K562 (cell line): Measurements from ENCODE around the gene POPDC3.

Experiments used
- BCL6 ChIP-seq: fragments of 250-450 bp; sonication (Bioruptor Pico); IDR thresholded peaks from 2 replicates; pipeline ENCODE4 v1.4.0; 2020
- FOSL1 ChIP-seq: fragments of 200-800 bp; sonication (Bioruptor generic); conservative IDR thresholded peaks from 2 replicates; pipeline ENCODE4 v1.6.1; 2016; ENCODE audit warnings: missing genetic modification characterization, missing compliant biosample characterization
- FOXK2 ChIP-seq, 2 experiments: fragments of 450-650 bp; IDR thresholded peaks in 1 of 2; conservative IDR thresholded peaks in 1 of 2; 2 replicates each; pipeline ENCODE4 v1.6.1; 2016; ENCODE audit warnings: low read depth in 2 of 2, mild to moderate bottlenecking in 1 of 2
- POLR2A ChIP-seq: fragments of 450-650 bp; conservative IDR thresholded peaks from 2 replicates; pipeline ENCODE4 v1.6.1; 2016
- ZNF274 ChIP-seq: IDR thresholded peaks from 2 replicates; pipeline ENCODE4 v1.6.1; 2011; ENCODE audit warnings: low read depth, mild to moderate bottlenecking, low read length, moderate library complexity, borderline replicate concordance
- ZNF311 ChIP-seq: fragments of 250-450 bp; sonication (Bioruptor Pico); IDR thresholded peaks from 2 replicates; pipeline ENCODE4 v1.4.0; 2020; ENCODE audit warnings: mild to moderate bottlenecking, moderate library complexity
- TF ChIP-seq, protein P1 (sequence below): sonication (generic); formaldehyde crosslinking; IDR thresholded peaks from 2 replicates; pipeline ENCODE4 v1.8.1; 2023; ENCODE audit warnings: mild to moderate bottlenecking, missing genetic modification reagents
- TF ChIP-seq, protein P2 (sequence below), 3 experiments: IDR thresholded peaks in 2 of 3; conservative IDR thresholded peaks in 1 of 3; 2 replicates each; pipeline ENCODE4 v1.5.1; 2011 to 2012; ENCODE audit warnings: low read length in 3 of 3, mild to moderate bottlenecking in 3 of 3, control low read depth in 2 of 3, improper control_type of control experiment in 1 of 3, inconsistent platforms in 1 of 3, low read depth in 1 of 3, mixed read lengths in 1 of 3, moderate library complexity in 1 of 3; ENCODE audit not compliant: insufficient read depth in 2 of 3
- TF ChIP-seq, protein P3 (sequence below): sonication (generic); formaldehyde crosslinking; IDR thresholded peaks from 2 replicates; pipeline ENCODE4 v1.8.1; 2023; ENCODE audit warnings: mild to moderate bottlenecking, missing genetic modification reagents, moderate library complexity
- TF ChIP-seq, protein P4 (sequence below): sonication (generic); formaldehyde crosslinking; IDR thresholded peaks from 2 replicates; pipeline ENCODE4 v1.5.0; 2020; ENCODE audit warnings: missing genetic modification reagents
- TF ChIP-seq, protein P5 (sequence below): fragments of 250-450 bp; sonication (Bioruptor Pico); IDR thresholded peaks from 2 replicates; pipeline ENCODE4 v1.4.0; 2020; ENCODE audit warnings: borderline replicate concordance
- TF ChIP-seq, protein P6 (sequence below): sonication (generic); formaldehyde crosslinking; IDR thresholded peaks from 2 replicates; pipeline ENCODE4 v1.8.1; 2023; ENCODE audit warnings: missing genetic modification reagents, mild to moderate bottlenecking, borderline replicate concordance

DNA sequence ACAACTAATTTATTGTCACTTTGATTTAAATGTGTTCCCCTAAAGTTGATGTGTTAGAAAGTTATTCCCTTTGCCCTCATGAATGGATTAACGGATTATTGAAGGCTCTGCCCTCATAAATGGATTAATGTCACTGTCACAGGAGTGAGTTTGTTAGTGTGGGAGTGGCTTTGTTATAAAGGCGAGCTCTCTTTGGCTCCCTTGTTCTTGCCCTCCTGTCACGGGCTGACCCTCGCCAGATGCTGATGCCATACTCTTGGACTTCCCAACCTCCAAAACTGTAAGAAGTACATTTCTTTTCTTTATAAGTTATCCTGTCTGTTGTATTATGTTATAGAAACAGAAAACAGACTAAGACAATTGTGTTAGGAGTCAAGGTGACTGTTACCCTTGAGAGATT lies 22.7 kb upstream of the POPDC3 start:
- TF ChIP-seq ZNF311 (CRISPR knock-in tag) (no peak), POLR2A (no peak), FOSL1 (tag) (no peak), ZNF274 (no peak), FOXK2 (conservative IDR thresholded peaks at IDR 0.05 in 1 of 2, IDR thresholded peaks at IDR 0.05 in 1 of 2; ENCODE audit: low read depth in 2 of 2) (no peak), BCL6 (no peak)
- TF ChIP-seq, protein P1, sequence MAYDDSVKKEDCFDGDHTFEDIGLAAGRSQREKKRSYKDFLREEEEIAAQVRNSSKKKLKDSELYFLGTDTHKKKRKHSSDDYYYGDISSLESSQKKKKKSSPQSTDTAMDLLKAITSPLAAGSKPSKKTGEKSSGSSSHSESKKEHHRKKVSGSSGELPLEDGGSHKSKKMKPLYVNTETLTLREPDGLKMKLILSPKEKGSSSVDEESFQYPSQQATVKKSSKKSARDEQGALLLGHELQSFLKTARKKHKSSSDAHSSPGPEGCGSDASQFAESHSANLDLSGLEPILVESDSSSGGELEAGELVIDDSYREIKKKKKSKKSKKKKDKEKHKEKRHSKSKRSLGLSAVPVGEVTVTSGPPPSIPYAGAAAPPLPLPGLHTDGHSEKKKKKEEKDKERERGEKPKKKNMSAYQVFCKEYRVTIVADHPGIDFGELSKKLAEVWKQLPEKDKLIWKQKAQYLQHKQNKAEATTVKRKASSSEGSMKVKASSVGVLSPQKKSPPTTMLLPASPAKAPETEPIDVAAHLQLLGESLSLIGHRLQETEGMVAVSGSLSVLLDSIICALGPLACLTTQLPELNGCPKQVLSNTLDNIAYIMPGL (CRISPR knock-in tag): no peak
- TF ChIP-seq, protein P2, sequence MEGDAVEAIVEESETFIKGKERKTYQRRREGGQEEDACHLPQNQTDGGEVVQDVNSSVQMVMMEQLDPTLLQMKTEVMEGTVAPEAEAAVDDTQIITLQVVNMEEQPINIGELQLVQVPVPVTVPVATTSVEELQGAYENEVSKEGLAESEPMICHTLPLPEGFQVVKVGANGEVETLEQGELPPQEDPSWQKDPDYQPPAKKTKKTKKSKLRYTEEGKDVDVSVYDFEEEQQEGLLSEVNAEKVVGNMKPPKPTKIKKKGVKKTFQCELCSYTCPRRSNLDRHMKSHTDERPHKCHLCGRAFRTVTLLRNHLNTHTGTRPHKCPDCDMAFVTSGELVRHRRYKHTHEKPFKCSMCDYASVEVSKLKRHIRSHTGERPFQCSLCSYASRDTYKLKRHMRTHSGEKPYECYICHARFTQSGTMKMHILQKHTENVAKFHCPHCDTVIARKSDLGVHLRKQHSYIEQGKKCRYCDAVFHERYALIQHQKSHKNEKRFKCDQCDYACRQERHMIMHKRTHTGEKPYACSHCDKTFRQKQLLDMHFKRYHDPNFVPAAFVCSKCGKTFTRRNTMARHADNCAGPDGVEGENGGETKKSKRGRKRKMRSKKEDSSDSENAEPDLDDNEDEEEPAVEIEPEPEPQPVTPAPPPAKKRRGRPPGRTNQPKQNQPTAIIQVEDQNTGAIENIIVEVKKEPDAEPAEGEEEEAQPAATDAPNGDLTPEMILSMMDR (IDR thresholded peaks at IDR 0.05 in 2 of 3, conservative IDR thresholded peaks at IDR 0.05 in 1 of 3; ENCODE audit: insufficient read depth in 2 of 3, low read depth in 1 of 3, low read length in 3 of 3): no peak
- TF ChIP-seq, protein P3, sequence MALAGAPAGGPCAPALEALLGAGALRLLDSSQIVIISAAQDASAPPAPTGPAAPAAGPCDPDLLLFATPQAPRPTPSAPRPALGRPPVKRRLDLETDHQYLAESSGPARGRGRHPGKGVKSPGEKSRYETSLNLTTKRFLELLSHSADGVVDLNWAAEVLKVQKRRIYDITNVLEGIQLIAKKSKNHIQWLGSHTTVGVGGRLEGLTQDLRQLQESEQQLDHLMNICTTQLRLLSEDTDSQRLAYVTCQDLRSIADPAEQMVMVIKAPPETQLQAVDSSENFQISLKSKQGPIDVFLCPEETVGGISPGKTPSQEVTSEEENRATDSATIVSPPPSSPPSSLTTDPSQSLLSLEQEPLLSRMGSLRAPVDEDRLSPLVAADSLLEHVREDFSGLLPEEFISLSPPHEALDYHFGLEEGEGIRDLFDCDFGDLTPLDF (CRISPR knock-in tag): no peak
- TF ChIP-seq, protein P4, sequence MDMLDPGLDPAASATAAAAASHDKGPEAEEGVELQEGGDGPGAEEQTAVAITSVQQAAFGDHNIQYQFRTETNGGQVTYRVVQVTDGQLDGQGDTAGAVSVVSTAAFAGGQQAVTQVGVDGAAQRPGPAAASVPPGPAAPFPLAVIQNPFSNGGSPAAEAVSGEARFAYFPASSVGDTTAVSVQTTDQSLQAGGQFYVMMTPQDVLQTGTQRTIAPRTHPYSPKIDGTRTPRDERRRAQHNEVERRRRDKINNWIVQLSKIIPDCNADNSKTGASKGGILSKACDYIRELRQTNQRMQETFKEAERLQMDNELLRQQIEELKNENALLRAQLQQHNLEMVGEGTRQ (CRISPR knock-in tag): no peak
- TF ChIP-seq, protein P5, sequence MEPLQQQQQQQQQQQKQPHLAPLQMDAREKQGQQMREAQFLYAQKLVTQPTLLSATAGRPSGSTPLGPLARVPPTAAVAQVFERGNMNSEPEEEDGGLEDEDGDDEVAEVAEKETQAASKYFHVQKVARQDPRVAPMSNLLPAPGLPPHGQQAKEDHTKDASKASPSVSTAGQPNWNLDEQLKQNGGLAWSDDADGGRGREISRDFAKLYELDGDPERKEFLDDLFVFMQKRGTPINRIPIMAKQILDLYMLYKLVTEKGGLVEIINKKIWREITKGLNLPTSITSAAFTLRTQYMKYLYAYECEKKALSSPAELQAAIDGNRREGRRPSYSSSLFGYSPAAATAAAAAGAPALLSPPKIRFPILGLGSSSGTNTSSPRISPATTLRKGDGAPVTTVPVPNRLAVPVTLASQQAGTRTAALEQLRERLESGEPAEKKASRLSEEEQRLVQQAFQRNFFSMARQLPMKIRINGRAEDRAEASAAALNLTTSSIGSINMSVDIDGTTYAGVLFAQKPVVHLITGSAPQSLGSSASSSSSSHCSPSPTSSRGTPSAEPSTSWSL (CRISPR knock-in tag): no peak
- TF ChIP-seq, protein P6, sequence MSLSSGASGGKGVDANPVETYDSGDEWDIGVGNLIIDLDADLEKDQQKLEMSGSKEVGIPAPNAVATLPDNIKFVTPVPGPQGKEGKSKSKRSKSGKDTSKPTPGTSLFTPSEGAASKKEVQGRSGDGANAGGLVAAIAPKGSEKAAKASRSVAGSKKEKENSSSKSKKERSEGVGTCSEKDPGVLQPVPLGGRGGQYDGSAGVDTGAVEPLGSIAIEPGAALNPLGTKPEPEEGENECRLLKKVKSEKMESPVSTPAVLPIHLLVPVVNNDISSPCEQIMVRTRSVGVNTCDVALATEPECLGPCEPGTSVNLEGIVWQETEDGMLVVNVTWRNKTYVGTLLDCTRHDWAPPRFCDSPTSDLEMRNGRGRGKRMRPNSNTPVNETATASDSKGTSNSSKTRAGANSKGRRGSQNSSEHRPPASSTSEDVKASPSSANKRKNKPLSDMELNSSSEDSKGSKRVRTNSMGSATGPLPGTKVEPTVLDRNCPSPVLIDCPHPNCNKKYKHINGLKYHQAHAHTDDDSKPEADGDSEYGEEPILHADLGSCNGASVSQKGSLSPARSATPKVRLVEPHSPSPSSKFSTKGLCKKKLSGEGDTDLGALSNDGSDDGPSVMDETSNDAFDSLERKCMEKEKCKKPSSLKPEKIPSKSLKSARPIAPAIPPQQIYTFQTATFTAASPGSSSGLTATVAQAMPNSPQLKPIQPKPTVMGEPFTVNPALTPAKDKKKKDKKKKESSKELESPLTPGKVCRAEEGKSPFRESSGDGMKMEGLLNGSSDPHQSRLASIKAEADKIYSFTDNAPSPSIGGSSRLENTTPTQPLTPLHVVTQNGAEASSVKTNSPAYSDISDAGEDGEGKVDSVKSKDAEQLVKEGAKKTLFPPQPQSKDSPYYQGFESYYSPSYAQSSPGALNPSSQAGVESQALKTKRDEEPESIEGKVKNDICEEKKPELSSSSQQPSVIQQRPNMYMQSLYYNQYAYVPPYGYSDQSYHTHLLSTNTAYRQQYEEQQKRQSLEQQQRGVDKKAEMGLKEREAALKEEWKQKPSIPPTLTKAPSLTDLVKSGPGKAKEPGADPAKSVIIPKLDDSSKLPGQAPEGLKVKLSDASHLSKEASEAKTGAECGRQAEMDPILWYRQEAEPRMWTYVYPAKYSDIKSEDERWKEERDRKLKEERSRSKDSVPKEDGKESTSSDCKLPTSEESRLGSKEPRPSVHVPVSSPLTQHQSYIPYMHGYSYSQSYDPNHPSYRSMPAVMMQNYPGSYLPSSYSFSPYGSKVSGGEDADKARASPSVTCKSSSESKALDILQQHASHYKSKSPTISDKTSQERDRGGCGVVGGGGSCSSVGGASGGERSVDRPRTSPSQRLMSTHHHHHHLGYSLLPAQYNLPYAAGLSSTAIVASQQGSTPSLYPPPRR: no peak
